Measurements from ENCODE around the gene KLF13.

DNA sequence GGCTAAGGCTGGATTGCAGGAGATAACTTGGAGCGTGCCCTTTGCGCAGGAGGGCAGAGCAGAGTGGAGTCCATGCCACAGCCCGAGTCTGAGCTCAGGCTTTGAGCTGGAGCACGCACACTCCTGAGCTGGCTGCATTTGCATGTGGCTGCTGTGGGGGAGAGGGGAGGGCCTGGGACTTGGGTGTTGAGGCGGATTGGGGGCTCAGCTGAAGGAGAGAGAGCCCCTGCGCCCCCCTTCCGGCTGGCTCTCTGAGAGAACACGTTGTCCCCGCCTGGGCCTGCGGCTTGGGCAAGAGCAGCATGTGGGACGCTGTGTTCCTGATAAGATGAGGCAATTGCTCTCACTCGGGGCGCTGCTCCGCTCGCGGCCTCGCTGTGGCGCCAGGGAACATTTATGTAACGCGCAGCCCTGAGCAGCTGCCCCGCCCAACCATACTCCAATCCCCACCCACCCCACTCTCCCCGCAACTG, 39.1 kb downstream of the KLF13 start:
- TF ChIP-seq, protein P1, sequence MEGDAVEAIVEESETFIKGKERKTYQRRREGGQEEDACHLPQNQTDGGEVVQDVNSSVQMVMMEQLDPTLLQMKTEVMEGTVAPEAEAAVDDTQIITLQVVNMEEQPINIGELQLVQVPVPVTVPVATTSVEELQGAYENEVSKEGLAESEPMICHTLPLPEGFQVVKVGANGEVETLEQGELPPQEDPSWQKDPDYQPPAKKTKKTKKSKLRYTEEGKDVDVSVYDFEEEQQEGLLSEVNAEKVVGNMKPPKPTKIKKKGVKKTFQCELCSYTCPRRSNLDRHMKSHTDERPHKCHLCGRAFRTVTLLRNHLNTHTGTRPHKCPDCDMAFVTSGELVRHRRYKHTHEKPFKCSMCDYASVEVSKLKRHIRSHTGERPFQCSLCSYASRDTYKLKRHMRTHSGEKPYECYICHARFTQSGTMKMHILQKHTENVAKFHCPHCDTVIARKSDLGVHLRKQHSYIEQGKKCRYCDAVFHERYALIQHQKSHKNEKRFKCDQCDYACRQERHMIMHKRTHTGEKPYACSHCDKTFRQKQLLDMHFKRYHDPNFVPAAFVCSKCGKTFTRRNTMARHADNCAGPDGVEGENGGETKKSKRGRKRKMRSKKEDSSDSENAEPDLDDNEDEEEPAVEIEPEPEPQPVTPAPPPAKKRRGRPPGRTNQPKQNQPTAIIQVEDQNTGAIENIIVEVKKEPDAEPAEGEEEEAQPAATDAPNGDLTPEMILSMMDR (IDR thresholded peaks at IDR 0.05; ENCODE audit: low read length), result no peak
- no peak for TF ChIP-seq EZH2 (optimal IDR thresholded peaks at IDR 0.05; ENCODE audit: low read depth, low read length)
